WTC11 (cell line): ENCODE data around the gene STAT3. TPM values are rescaled to one million over a fixed set of nuclear protein-coding genes. Genes with fewer than 3 reads are reported as not detected.

Experiments
- ATAC-seq: fragments of 200-7000 bp; cut with Tn5 transposase; 2 replicates; pipeline ENCODE4 v1.10.0; 2021; ENCODE audit warnings: mild to moderate bottlenecking, moderate library complexity
- CTCF ChIA-PET: fragments of 300-600 bp; sonication (Branson Sonifier 250); formaldehyde crosslinking; loops from one replicate; lab custom pipeline; 2021; ENCODE audit warnings: antibody characterized with exemption; lab: Charles Lee
- POLR2A ChIA-PET: fragments of 350-600 bp; sonication (Branson Sonifier 250); formaldehyde crosslinking; loops from one replicate; lab custom pipeline; 2021; ENCODE audit warnings: antibody characterized with exemption; lab: Charles Lee
- DNase-seq: peaks from one replicate; pipeline ENCODE4 v3.0.0; 2021; ENCODE audit warnings: low spot score
- H3K27ac Mint-ChIP-seq: 2 replicates; pipeline ENCODE4 v1.8.0; 2021; ENCODE audit warnings: mixed read lengths
- H3K27me3 Mint-ChIP-seq: 2 replicates; pipeline ENCODE4 v1.8.0; 2021; ENCODE audit warnings: low read depth, mild to moderate bottlenecking, moderate library complexity, mixed read lengths
- H3K36me3 Mint-ChIP-seq: 2 replicates; pipeline ENCODE4 v1.8.0; 2021; ENCODE audit warnings: mixed read lengths
- H3K4me1 Mint-ChIP-seq: 2 replicates; pipeline ENCODE4 v1.8.0; 2022; ENCODE audit warnings: mixed read lengths
- H3K4me3 Mint-ChIP-seq: 2 replicates; pipeline ENCODE4 v1.8.0; 2021; ENCODE audit warnings: mild to moderate bottlenecking, moderate library complexity, mixed read lengths
- H3K9me3 Mint-ChIP-seq: 2 replicates; pipeline ENCODE4 v1.8.0; 2021; ENCODE audit warnings: mixed read lengths
- AFF4 ChIP-seq: sonication (generic); formaldehyde crosslinking; IDR thresholded peaks from 2 replicates; pipeline ENCODE4 v1.8.1; 2023; ENCODE audit warnings: mild to moderate bottlenecking, missing genetic modification reagents, borderline replicate concordance
- CTCF ChIP-seq: fragments of 200-600 bp; IDR thresholded peaks from 2 replicates; pipeline ENCODE4 v1.8.0; 2022; ENCODE audit warnings: antibody characterized with exemption
- E2F1 ChIP-seq: sonication (generic); formaldehyde crosslinking; IDR thresholded peaks from 2 replicates; pipeline ENCODE4 v1.8.0; 2022; ENCODE audit warnings: mild to moderate bottlenecking, missing genetic modification reagents
- E2F5 ChIP-seq: sonication (generic); formaldehyde crosslinking; IDR thresholded peaks from 2 replicates; pipeline ENCODE4 v1.8.1; 2022; ENCODE audit warnings: mild to moderate bottlenecking, moderate library complexity, missing genetic modification reagents
- FOXJ3 ChIP-seq: sonication (generic); formaldehyde crosslinking; IDR thresholded peaks from 2 replicates; pipeline ENCODE4 v1.9.0; 2021; ENCODE audit warnings: missing genetic modification reagents, mild to moderate bottlenecking, borderline replicate concordance
- FOXK1 ChIP-seq: sonication (generic); formaldehyde crosslinking; IDR thresholded peaks from 2 replicates; pipeline ENCODE4 v1.8.0; 2022; ENCODE audit warnings: mild to moderate bottlenecking, moderate library complexity, missing genetic modification reagents
- MAX ChIP-seq: sonication (generic); formaldehyde crosslinking; IDR thresholded peaks from 2 replicates; pipeline ENCODE4 v1.8.0; 2022; ENCODE audit warnings: mild to moderate bottlenecking, missing genetic modification reagents
- MXD4 ChIP-seq: fragments of 250-450 bp; sonication (Bioruptor Pico); IDR thresholded peaks from 2 replicates; pipeline ENCODE4 v1.8.0; 2021; ENCODE audit warnings: mild to moderate bottlenecking, moderate library complexity, borderline replicate concordance
- OVOL2 ChIP-seq: fragments of 250-450 bp; sonication (Bioruptor Pico); IDR thresholded peaks from 2 replicates; pipeline ENCODE4 v1.9.0; 2021; ENCODE audit warnings: mild to moderate bottlenecking, borderline replicate concordance
- PREB ChIP-seq: sonication (generic); formaldehyde crosslinking; IDR thresholded peaks from 2 replicates; pipeline ENCODE4 v1.8.1; 2022; ENCODE audit warnings: mild to moderate bottlenecking, missing genetic modification reagents, moderate library complexity, borderline replicate concordance
- PRRX2 ChIP-seq: fragments of 250-450 bp; sonication (Bioruptor Pico); IDR thresholded peaks from 2 replicates; pipeline ENCODE4 v1.8.0; 2021; ENCODE audit warnings: mild to moderate bottlenecking
- SMAD4 ChIP-seq: sonication (generic); formaldehyde crosslinking; IDR thresholded peaks from 2 replicates; pipeline ENCODE4 v1.8.0; 2022; ENCODE audit warnings: mild to moderate bottlenecking, missing genetic modification reagents
- SP1 ChIP-seq: sonication (generic); formaldehyde crosslinking; conservative IDR thresholded peaks from 2 replicates; pipeline ENCODE4 v1.8.1; 2022; ENCODE audit warnings: missing genetic modification reagents
- USF1 ChIP-seq: sonication (generic); formaldehyde crosslinking; IDR thresholded peaks from 2 replicates; pipeline ENCODE4 v1.8.0; 2022; ENCODE audit warnings: mild to moderate bottlenecking, missing genetic modification reagents
- ZBTB43 ChIP-seq: sonication (generic); formaldehyde crosslinking; IDR thresholded peaks from 2 replicates; pipeline ENCODE4 v1.8.1; 2023; ENCODE audit warnings: mild to moderate bottlenecking, missing genetic modification reagents
- ZNF121 ChIP-seq: sonication (generic); formaldehyde crosslinking; IDR thresholded peaks from 2 replicates; pipeline ENCODE4 v1.8.0; 2023; ENCODE audit warnings: missing genetic modification reagents
- ZNF219 ChIP-seq: sonication (generic); formaldehyde crosslinking; IDR thresholded peaks from 2 replicates; pipeline ENCODE4 v1.8.0; 2023; ENCODE audit warnings: missing genetic modification reagents, mild to moderate bottlenecking, borderline replicate concordance
- ZNF317 ChIP-seq: sonication (generic); formaldehyde crosslinking; IDR thresholded peaks from 2 replicates; pipeline ENCODE4 v1.8.1; 2023; ENCODE audit warnings: low read depth, mild to moderate bottlenecking, moderate library complexity, missing genetic modification reagents, borderline replicate concordance
- total RNA-seq: library from RNA; stranded (reverse); gene quantifications from 3 replicates; pipeline ENCODE4 v1.2.3, GENCODE V29; 2021

Gene STAT3
- total RNA-seq, 1 experiment from 2014 or later = 98.0 TPM

- H3K27me3 Mint-ChIP-seq = no peaks in the 10 kb centered on the region
Measured at GRCh38 chr17:42362245-42362961, 25.8 kb downstream of the STAT3 start.

More at GRCh38 chr17:42362245-42362961, 25.8 kb downstream of the STAT3 start:
- ChIA-PET POLR2A (interaction anchor here (0.5 to 0.6 kb wide), 2 partner anchors 20 to 41 kb away, joined by 3 read pairs; no protein-coding TSS in a partner anchor), CTCF (interaction anchor here (0.6 to 2.4 kb wide), 10 partner anchors 13 to 167 kb away, joined by 3 to 10 read pairs (median 5); no protein-coding TSS in a partner anchor)
- H3K4me3 Mint-ChIP-seq = no peak overlapping the region
- H3K27ac Mint-ChIP-seq = peak overlapping the region; percentile 14; the same call in 1 of the 2 replicates
- DNase-seq (no peak), ATAC-seq (peak; percentile 19; the same call in 1 of the 2 replicates)
- no peak for TF ChIP-seq PRRX2 (CRISPR knock-in tag)
- no peak for TF ChIP-seq ZNF121 (CRISPR knock-in tag)
- no peak for TF ChIP-seq FOXJ3 (CRISPR knock-in tag)
- TF ChIP-seq E2F1 (CRISPR knock-in tag) = no peak
- TF ChIP-seq E2F5 (CRISPR knock-in tag) = no peak
- no peak for TF ChIP-seq OVOL2 (CRISPR knock-in tag)
- TF ChIP-seq USF1 = no peak
- TF ChIP-seq CTCF = no peak
- TF ChIP-seq ZBTB43 = no peak
- no peak for TF ChIP-seq FOXK1
- TF ChIP-seq AFF4 (CRISPR knock-in tag) = no peak
- TF ChIP-seq MAX (CRISPR knock-in tag) = no peak
- TF ChIP-seq SP1 (CRISPR knock-in tag) = no peak
- TF ChIP-seq SMAD4 (CRISPR knock-in tag) = no peak
- no peak for TF ChIP-seq PREB
- TF ChIP-seq ZNF219 (CRISPR knock-in tag) = no peak
- TF ChIP-seq MXD4 (CRISPR knock-in tag) = no peak
- no peak for TF ChIP-seq ZNF317
- H3K36me3 Mint-ChIP-seq = no peaks in the 10 kb centered on the region
- no peaks in the 10 kb centered on the region for H3K9me3 Mint-ChIP-seq
- H3K4me1 Mint-ChIP-seq = peaks cover 52% of the 10 kb centered on the region
